IPS-15b (cell line): ENCODE measurements around the gene POU2F1.

ENCODE experiments used
- H3K27me3 ChIP-seq: one replicate; pipeline ENCODE4 v1.6.1; 2013; ENCODE audit warnings: low read length; ENCODE audit not compliant: control insufficient read depth, insufficient read depth
- H3K36me3 ChIP-seq: one replicate; pipeline ENCODE4 v1.6.1; 2013; ENCODE audit warnings: low read length; ENCODE audit not compliant: control insufficient read depth, insufficient read depth
- H3K4me1 ChIP-seq: one replicate; pipeline ENCODE4 v1.6.1; 2013; ENCODE audit warnings: mild to moderate bottlenecking, low read length; ENCODE audit not compliant: control insufficient read depth, insufficient read depth
- H3K4me3 ChIP-seq: one replicate; pipeline ENCODE4 v1.5.1; 2013; ENCODE audit warnings: low read depth, low read length
- H3K9ac ChIP-seq: one replicate; pipeline ENCODE4 v1.6.1; 2013; ENCODE audit warnings: low read depth, mild to moderate bottlenecking, low read length
- H3K9me3 ChIP-seq: one replicate; pipeline ENCODE4 v1.6.1; 2013; ENCODE audit warnings: mild to moderate bottlenecking, low read length; ENCODE audit not compliant: control insufficient read depth, insufficient read depth

Gene POU2F1

GRCh38 chr1:167456524-167456923 lies 235.8 kb downstream of the POU2F1 start:
- peaks cover 32% of the 10 kb centered on the region for H3K27me3 ChIP-seq
- no peak overlapping the region for H3K9ac ChIP-seq

GRCh38 chr1:167456926-167457325 lies 236.2 kb downstream of the POU2F1 start:
- H3K4me3 ChIP-seq, result no peak overlapping the region
- peaks cover 32% of the 10 kb centered on the region for H3K27me3 ChIP-seq
- H3K36me3 ChIP-seq, result no peaks in the 10 kb centered on the region

More at GRCh38 chr1:167456524-167456923, 235.8 kb downstream of the POU2F1 start:
- no peak overlapping the region for H3K4me3 ChIP-seq
- H3K9me3 ChIP-seq, result no peaks in the 10 kb centered on the region
- H3K4me1 ChIP-seq, result peaks cover 12% of the 10 kb centered on the region
- H3K36me3 ChIP-seq, result no peaks in the 10 kb centered on the region

GRCh38 chr1:167457936-167458584 lies 237.4 kb downstream of the POU2F1 start:
- Histone ChIP-seq H3K4me1 (peaks cover 12% of the 10 kb centered on the region), H3K27me3 (peaks cover 32% of the 10 kb centered on the region), H3K36me3 (no peaks in the 10 kb centered on the region), H3K4me3 (no peak overlapping the region), H3K9me3 (no peaks in the 10 kb centered on the region), H3K9ac (no peak overlapping the region)

More at GRCh38 chr1:167456926-167457325, 236.2 kb downstream of the POU2F1 start:
- H3K4me1 ChIP-seq, result peaks cover 12% of the 10 kb centered on the region
- H3K9ac ChIP-seq, result no peak overlapping the region
- no peaks in the 10 kb centered on the region for H3K9me3 ChIP-seq

DNA sequence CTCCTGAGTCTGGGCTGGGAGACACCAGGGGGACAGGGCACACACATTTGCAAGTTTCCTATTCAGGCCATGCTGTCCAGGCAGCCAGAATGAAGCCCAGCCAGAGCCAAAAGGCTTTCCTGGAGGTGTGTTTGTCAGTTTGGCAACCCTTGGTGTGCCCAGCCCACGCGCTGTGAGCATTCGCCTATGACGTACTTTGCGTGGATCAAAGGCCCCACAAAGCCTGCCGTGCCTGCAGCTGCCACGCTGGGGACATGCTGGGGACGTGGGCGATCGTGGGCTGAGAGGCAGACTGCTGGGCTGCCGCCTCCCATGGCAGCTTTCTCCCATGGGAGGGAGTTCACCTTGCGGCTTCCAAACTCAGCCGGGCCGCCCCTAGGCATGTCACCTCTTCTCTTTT lies 240.2 kb downstream of the POU2F1 start:
- H3K27me3 ChIP-seq, result peaks cover 19% of the 10 kb centered on the region
- peaks cover 18% of the 10 kb centered on the region for H3K4me1 ChIP-seq
- H3K9me3 ChIP-seq, result no peaks in the 10 kb centered on the region
- H3K4me3 ChIP-seq, result no peak overlapping the region
- H3K36me3 ChIP-seq, result no peaks in the 10 kb centered on the region
- H3K9ac ChIP-seq, result no peak overlapping the region

DNA sequence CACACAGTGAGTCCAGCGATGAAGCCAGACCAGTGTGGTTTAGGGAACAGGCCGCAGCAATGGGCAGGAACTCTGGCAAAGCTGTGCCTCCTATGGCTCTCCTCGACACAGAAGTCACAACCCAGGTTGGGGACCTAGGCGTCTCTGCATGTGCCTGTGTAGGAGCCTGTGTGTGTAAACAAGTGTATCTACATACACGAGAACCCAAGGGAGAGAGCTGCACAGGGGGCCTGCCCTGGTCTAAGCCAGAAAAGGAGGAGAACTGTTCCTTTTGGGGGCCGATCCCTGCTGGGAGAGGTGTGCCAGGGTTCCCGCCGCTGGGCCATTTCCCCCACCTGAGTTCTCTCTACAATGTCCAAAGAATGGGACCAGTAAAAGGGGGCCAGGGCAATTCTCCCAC lies 241.7 kb downstream of the POU2F1 start:
- Histone ChIP-seq H3K4me1 (peaks cover 17% of the 10 kb centered on the region), H3K27me3 (peaks cover 5% of the 10 kb centered on the region)

GRCh38 chr1:167463080-167463479 lies 242.4 kb downstream of the POU2F1 start:
- H3K9ac ChIP-seq, result no peak overlapping the region
- no peaks in the 10 kb centered on the region for H3K9me3 ChIP-seq
- peaks cover 15% of the 10 kb centered on the region for H3K4me1 ChIP-seq
- no peak overlapping the region for H3K4me3 ChIP-seq
- no peaks in the 10 kb centered on the region for H3K27me3 ChIP-seq
- no peaks in the 10 kb centered on the region for H3K36me3 ChIP-seq

More for the DNA sequence above, 241.7 kb downstream of the POU2F1 start:
- no peak overlapping the region for H3K4me3 ChIP-seq
- no peak overlapping the region for H3K9ac ChIP-seq
- H3K9me3 ChIP-seq, result no peaks in the 10 kb centered on the region
- H3K36me3 ChIP-seq, result no peaks in the 10 kb centered on the region

DNA sequence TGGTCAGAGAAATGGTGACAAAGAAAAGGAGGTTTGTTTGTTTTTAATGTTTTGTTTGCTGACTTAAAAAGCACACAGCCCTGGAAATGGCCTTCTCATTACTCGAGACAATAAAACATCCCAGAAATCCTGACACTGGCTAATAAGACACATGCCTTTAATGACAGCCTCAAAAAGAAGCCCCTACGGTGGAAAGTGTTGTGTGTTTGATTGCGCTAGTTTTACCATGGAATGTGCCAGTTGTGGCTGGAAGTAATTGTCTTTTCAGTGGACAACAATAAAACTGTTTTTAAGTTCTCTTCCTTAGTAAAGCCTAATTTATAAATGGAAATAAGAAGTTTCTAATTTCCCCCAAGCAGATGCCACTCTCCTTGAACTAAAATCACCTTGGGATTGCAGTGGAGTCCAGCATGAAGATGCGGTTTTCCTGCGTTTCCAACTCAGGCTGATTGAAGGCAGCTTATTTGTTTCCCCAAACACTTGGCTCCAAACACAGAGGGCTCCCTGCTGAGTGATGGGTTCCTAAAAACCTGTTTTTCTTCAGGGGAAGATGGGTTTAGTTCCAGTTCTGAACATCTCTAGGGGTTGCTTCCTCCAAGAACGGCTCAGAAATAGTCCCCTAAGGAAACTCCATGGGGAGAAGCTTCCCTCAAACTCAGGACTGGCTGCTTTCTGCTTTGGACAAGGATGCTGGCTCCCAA lies 243.3 kb downstream of the POU2F1 start:
- no peaks in the 10 kb centered on the region for H3K36me3 ChIP-seq
- peaks cover 14% of the 10 kb centered on the region for H3K4me1 ChIP-seq
- no peak overlapping the region for H3K4me3 ChIP-seq
- H3K9ac ChIP-seq, result no peak overlapping the region
- H3K9me3 ChIP-seq, result no peaks in the 10 kb centered on the region
- no peaks in the 10 kb centered on the region for H3K27me3 ChIP-seq

GRCh38 chr1:167465018-167465417 lies 244.3 kb downstream of the POU2F1 start:
- Histone ChIP-seq H3K9me3 (no peaks in the 10 kb centered on the region), H3K36me3 (no peaks in the 10 kb centered on the region), H3K4me1 (peaks cover 14% of the 10 kb centered on the region), H3K9ac (no peak overlapping the region), H3K27me3 (no peaks in the 10 kb centered on the region), H3K4me3 (no peak overlapping the region)

DNA sequence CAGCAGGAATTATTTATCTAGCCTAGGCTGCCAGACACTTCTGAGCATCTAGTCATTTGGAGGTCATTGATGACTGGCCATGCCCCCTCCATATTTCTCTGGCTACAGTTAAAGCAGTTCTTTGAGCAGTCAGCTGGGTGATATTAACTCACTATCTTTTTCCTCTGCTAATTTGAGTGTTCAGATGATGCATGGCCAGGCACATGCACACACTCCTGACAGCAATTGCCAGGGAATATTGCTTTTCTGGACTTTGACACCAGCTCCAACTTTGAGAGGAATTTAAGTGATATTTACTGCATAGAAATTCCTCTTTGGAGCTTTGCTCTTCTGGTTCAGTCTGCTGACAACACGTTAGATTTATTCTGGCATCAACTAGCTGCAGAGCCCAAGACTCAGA lies 245.1 kb downstream of the POU2F1 start:
- H3K9me3 ChIP-seq, result no peaks in the 10 kb centered on the region
- H3K9ac ChIP-seq, result no peak overlapping the region
- no peaks in the 10 kb centered on the region for H3K27me3 ChIP-seq
- H3K4me1 ChIP-seq, result peaks cover 14% of the 10 kb centered on the region
- no peak overlapping the region for H3K4me3 ChIP-seq
- H3K36me3 ChIP-seq, result no peaks in the 10 kb centered on the region

GRCh38 chr1:167467126-167467710 lies 246.5 kb downstream of the POU2F1 start:
- H3K4me1 ChIP-seq, result peaks cover 16% of the 10 kb centered on the region
- H3K27me3 ChIP-seq, result no peaks in the 10 kb centered on the region
- H3K9me3 ChIP-seq, result no peaks in the 10 kb centered on the region
- H3K9ac ChIP-seq, result no peak overlapping the region
- peak overlapping the region; percentile 6 for H3K4me3 ChIP-seq
- no peaks in the 10 kb centered on the region for H3K36me3 ChIP-seq

DNA sequence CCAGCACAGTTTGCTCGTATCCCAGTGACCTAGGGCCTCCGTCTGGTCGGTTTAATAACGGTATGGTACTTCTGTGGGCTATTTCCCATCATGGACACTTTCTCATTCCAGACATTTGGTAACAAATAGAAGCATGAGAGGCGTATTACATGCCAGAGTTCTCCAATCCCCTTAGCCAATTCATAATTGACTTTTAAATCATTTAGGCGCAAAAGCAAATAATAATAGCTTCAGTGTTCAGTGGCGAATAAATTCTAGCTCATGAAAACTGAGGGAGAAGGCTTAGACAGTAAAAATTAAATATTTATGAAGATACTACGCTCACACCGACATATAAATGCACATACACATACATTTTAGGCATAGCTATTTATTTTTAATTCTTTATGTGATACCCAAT lies 247.1 kb downstream of the POU2F1 start:
- Histone ChIP-seq H3K36me3 (no peaks in the 10 kb centered on the region), H3K4me1 (peaks cover 16% of the 10 kb centered on the region), H3K4me3 (no peak overlapping the region), H3K9ac (no peak overlapping the region), H3K27me3 (no peaks in the 10 kb centered on the region), H3K9me3 (no peaks in the 10 kb centered on the region)
